ENCODE data around the gene FGD6. TPM values are rescaled to one million over a fixed set of nuclear protein-coding genes. Genes with fewer than 3 reads are reported as not detected.

Gene FGD6
- total and polyA plus RNA-seq, 11 donors, result 2.8 to 29.1 (median 18.5) TPM

DNA sequence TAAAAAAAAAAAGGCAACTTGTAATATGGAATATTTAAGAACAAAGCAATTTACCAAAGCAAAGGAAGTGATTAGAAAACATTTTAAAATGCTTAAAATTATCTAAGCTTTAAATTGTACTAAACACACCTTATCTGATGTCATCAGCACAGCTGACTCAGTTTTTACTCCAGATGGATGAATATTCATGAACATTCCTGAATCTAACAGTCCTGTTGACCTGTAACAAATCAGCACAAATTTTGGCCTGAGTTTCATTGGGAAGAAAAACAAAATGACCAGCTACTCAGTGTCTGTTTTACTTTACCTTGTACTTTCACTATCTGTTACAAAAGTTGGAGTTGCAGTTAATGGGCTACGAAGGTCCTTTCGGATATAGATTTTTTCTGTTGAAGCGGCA lies 159.8 kb downstream of the FGD6 start:
- TF ChIP-seq CTCF (IDR thresholded peaks at IDR 0.05) (no peak), POLR2A (IDR thresholded peaks at IDR 0.05) (no peak)
- H3K9me3 ChIP-seq, result no peaks in the 10 kb centered on the region
- peaks cover under 1 to 100% (median 91%) of the 10 kb centered on the region in 9 donors for H3K36me3 ChIP-seq
- ATAC-seq, result no peak
- DNase-seq, result no peak
- no peak overlapping the region for H3K4me3 ChIP-seq
- no peaks in the 10 kb centered on the region for H3K27me3 ChIP-seq
- H3K27ac ChIP-seq, result no peak overlapping the region
- H3K4me1 ChIP-seq, result no peaks in the 10 kb centered on the region
- WGBS, 4 donors, result 97 to 98% (median 98%) methylated on average over 3 of the region's 3 CpGs
- intact Hi-C loops (cut with DNase I), result no loop called here

DNA sequence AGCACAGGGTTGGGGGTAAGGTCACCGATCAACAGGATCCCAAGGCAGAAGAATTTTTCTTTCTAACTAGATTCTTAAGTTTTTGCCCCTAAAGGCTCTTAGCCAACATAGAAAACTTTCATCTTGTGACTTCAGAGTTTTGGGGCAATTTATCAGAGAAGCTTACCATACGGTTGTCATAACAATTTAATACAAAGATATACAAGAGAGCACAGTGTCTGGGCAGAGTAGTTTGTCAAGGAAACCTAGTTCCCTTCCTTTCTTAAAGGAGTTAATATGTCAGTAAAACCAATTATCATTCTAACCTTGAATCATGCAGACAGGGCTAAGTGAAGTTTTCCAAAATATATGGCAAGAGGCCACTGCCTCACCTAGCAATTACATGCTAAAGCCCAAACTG lies 162.2 kb downstream of the FGD6 start:
- no peak overlapping the region for H3K27ac ChIP-seq
- no peak overlapping the region for H3K4me3 ChIP-seq
- H3K36me3 ChIP-seq, result peaks cover 0 to 100% (median 91%) of the 10 kb centered on the region in 9 donors
- no peak for ATAC-seq
- H3K27me3 ChIP-seq, result no peaks in the 10 kb centered on the region
- DNase-seq, result no peak
- intact Hi-C loops (cut with DNase I), result no loop called here
- no peaks in the 10 kb centered on the region for H3K4me1 ChIP-seq
- 81 to 95% (median 87%) methylated on average over 2 of the region's 2 CpGs for WGBS, 4 donors
- TF ChIP-seq CTCF (IDR thresholded peaks at IDR 0.05) (no peak), POLR2A (IDR thresholded peaks at IDR 0.05) (no peak)
- H3K9me3 ChIP-seq, result no peaks in the 10 kb centered on the region

DNA sequence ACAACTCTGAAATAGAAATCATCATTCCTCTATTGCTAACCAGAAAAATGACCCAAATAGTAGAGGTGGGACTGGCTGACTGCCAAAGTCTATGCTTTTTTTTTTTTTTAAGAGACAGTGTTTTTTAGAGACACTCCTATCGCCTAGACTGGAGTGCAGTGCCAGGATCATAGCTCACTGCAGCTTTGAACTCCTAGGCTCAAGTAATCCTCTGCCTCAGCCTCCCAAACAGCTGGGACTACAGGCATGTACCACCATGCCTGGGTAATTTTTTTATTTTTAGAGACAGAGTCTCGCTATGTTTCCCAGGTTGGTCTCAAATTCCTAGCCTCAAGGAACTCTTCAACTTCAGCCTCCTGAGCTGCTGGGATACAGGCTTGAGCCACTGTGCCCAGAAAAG lies 163.1 kb downstream of the FGD6 start:
- TF ChIP-seq POLR2A (IDR thresholded peaks at IDR 0.05) (no peak), CTCF (IDR thresholded peaks at IDR 0.05) (no peak)
- Histone ChIP-seq H3K9me3 (no peaks in the 10 kb centered on the region), H3K27ac (no peak overlapping the region), H3K27me3 (no peaks in the 10 kb centered on the region), H3K4me1 (no peaks in the 10 kb centered on the region), H3K36me3 (peaks cover 0 to 100% (median 91%) of the 10 kb centered on the region in 9 donors), H3K4me3 (no peak overlapping the region)
- no peak for DNase-seq
- WGBS, 4 donors, result 59 to 78% (median 73%) methylated on average over 2 of the region's 2 CpGs
- intact Hi-C loops (cut with DNase I), result no loop called here
- ATAC-seq, result no peak

- H3K4me1 ChIP-seq, result no peaks in the 10 kb centered on the region
- intact Hi-C loops (cut with DNase I), result no loop called here
- H3K27me3 ChIP-seq, result no peaks in the 10 kb centered on the region
- WGBS, 4 donors, result 86 to 94% (median 93%) methylated on average over 4 of the region's 4 CpGs
- peaks cover 0 to 100% (median 89%) of the 10 kb centered on the region in 9 donors for H3K36me3 ChIP-seq
- no peaks in the 10 kb centered on the region for H3K9me3 ChIP-seq
- no peak overlapping the region for H3K27ac ChIP-seq
- no peak for ATAC-seq
- H3K4me3 ChIP-seq, result no peak overlapping the region
- DNase-seq, result no peak
- TF ChIP-seq POLR2A (IDR thresholded peaks at IDR 0.05), result no peak
Measured at GRCh38 chr12:95051241-95051640, 166.0 kb downstream of the FGD6 start.

DNA sequence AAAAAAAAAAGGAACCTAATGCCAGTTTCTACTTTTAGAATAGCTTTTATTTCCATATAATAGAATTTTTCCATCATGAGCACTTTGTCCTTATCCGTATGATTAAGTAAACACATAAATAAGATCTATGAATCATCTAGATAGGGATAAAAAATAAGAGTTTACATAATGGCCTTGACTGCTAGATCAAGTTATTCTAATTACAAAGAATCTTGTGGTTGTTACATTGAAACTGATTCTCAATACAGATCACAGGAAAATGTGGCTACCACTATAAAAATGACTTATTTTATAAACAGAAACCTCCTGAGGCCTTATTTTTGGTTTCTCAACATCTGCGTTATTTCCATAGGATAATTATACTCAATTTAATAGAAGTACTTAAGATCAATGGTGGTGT lies 179.4 kb downstream of the FGD6 start:
- DNase-seq (no peak), ATAC-seq (no peak)
- Histone ChIP-seq H3K4me1 (peaks cover 0 to 9% (median 0%) of the 10 kb centered on the region in 12 donors), H3K9me3 (no peaks in the 10 kb centered on the region), H3K27me3 (no peaks in the 10 kb centered on the region), H3K36me3 (peaks cover 0 to 100% (median 81%) of the 10 kb centered on the region in 9 donors), H3K27ac (no peak overlapping the region), H3K4me3 (no peak overlapping the region)
- WGBS, 4 donors, result 93 to 97% (median 95%) methylated on average over 2 of the region's 2 CpGs
- intact Hi-C loops (cut with DNase I), result no loop called here
- TF ChIP-seq POLR2A (IDR thresholded peaks at IDR 0.05) (no peak), CTCF (IDR thresholded peaks at IDR 0.05) (no peak)
